ENCODE data around the gene TEX48.

DNA sequence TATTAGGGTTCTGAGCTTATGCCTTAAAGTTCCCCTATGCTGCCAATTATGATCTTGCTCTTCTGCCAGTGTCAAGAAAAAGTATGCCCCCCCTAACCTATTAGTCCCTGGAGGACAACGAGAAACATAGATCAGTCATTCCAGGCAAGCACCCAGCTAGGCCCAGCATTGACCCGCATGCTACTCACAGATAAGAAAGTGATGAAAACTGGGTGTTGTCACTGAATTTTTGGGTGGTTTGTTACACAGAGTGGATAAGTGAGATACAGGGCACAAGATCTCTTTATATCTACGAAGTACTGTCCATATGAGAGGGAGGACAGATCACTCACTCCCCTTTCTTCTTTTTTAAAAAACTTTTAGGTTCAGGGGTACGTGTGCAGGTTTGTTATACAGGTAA lies 6.4 kb upstream of the TEX48 start:
- TF ChIP-seq, protein P1, sequence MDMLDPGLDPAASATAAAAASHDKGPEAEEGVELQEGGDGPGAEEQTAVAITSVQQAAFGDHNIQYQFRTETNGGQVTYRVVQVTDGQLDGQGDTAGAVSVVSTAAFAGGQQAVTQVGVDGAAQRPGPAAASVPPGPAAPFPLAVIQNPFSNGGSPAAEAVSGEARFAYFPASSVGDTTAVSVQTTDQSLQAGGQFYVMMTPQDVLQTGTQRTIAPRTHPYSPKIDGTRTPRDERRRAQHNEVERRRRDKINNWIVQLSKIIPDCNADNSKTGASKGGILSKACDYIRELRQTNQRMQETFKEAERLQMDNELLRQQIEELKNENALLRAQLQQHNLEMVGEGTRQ (IDR thresholded peaks at IDR 0.05) = no peak
- TF ChIP-seq, protein P2, sequence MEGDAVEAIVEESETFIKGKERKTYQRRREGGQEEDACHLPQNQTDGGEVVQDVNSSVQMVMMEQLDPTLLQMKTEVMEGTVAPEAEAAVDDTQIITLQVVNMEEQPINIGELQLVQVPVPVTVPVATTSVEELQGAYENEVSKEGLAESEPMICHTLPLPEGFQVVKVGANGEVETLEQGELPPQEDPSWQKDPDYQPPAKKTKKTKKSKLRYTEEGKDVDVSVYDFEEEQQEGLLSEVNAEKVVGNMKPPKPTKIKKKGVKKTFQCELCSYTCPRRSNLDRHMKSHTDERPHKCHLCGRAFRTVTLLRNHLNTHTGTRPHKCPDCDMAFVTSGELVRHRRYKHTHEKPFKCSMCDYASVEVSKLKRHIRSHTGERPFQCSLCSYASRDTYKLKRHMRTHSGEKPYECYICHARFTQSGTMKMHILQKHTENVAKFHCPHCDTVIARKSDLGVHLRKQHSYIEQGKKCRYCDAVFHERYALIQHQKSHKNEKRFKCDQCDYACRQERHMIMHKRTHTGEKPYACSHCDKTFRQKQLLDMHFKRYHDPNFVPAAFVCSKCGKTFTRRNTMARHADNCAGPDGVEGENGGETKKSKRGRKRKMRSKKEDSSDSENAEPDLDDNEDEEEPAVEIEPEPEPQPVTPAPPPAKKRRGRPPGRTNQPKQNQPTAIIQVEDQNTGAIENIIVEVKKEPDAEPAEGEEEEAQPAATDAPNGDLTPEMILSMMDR (IDR thresholded peaks at IDR 0.05) = no peak
- TF ChIP-seq POLR2A (IDR thresholded peaks at IDR 0.05; ENCODE audit: low read length) (no peak), RAD21 (conservative IDR thresholded peaks at IDR 0.05 in 1 of 2, IDR thresholded peaks at IDR 0.05 in 1 of 2) (no peak)

Measured in A549 (cell line).